GM21381 (cell line): ENCODE data around the gene MEIOSIN.
"Not testable (repeated sequence)": the region's sequence is repeated elsewhere in the genome, so short reads cannot be mapped to it uniquely, and the experiment has no call there.

Source experiments
- ATAC-seq: cut with Tn5 transposase; IDR thresholded peaks from one replicate; pipeline ENCODE4 v1.9.1; 2021; ENCODE audit warnings: mild to moderate bottlenecking, moderate library complexity; ENCODE audit not compliant: unreplicated experiment

The MEIOSIN gene

DNA sequence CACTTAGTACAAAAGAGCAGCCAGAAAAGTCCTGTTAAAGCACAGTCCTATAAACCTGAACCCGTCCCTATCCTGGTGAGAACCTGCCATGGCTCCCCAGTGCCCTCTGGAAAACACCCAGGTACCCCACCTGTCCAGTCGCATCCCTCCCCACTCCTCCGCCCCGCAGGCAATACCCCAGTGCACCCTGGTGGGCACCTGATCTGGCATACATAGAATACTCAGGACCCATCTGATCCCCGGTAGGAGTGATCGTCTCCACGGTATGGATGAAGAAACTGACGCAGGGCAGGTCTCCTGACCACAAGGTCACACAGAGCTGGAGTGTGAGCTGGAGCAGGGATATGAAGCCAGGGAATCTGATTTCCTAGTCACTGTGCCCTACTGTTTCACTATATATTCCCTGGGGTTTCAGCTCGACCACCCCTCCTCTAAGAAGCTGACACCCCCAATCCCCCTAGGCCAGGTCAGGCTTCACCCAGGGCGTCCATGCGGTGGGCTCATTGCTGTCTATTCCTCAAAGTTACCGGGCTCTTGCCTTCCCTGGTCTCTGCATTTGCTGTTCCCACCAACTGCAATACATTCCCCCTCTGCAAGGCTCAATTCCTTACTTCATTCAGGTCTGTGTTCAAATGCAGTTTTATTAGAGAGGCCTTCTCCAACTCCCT is 15.1 kb upstream of the MEIOSIN start:
- no peak for ATAC-seq

- not testable (repeated sequence) for ATAC-seq
Measured at GRCh38 chr19:45720065-45720464, 13.2 kb upstream of the MEIOSIN start.

GRCh38 chr19:45728683-45729082 is 4.6 kb upstream of the MEIOSIN start:
- ATAC-seq = not testable (repeated sequence)

GRCh38 chr19:45729800-45730290 is 3.4 kb upstream of the MEIOSIN start:
- no peak for ATAC-seq

DNA sequence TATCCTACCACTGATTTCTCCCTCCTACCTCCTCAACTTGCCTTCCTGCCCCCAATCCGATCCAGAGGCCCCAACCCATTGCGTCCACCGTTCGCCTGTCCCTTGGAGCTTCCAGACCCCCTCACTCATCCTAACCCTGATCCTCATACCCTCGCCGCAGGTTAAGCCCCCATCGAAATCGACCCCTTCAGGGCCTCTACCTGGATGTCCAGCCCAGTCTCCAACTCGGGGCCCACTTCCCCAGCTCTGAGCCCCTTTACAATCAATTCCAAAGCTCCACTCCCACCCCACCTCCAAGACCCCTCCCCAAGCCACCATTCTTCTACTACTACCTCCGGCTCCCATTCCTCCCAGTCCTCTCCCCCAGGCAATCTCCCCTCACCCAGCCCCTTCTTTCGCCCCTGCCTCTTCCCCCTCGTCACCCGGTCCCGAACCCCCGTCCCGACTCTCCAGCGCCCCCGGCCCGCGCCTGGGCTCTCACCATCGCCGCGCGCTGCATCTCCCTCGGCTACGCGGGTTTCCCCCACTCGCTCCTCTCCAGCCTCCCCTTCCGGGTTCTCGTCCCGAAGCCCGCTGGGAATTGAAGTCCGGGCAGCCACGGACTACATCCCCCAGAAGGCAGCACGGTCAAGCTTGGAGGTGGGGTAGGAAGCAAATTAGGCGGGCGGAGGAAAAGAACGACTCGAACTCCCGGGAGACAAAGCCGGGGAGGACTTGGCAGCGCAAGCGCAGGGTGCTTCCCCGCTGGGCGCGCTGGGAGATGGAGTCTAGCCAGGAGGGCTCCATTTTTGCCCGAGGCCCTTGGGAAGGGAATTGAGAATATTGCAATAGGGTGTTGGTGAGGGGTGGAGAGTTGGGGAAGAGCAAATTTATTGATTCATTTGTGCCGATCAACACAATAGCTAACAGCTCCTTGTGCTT is 2.6 kb upstream of the MEIOSIN start, which contains the start of gene FBXO46:
Gene FBXO46 (minus strand): TSS at position 529 of the 921 bp plus-strand sequence. CDS start 17,401 bp downstream, outside the sequence.
- peak; percentile 91 for ATAC-seq

DNA sequence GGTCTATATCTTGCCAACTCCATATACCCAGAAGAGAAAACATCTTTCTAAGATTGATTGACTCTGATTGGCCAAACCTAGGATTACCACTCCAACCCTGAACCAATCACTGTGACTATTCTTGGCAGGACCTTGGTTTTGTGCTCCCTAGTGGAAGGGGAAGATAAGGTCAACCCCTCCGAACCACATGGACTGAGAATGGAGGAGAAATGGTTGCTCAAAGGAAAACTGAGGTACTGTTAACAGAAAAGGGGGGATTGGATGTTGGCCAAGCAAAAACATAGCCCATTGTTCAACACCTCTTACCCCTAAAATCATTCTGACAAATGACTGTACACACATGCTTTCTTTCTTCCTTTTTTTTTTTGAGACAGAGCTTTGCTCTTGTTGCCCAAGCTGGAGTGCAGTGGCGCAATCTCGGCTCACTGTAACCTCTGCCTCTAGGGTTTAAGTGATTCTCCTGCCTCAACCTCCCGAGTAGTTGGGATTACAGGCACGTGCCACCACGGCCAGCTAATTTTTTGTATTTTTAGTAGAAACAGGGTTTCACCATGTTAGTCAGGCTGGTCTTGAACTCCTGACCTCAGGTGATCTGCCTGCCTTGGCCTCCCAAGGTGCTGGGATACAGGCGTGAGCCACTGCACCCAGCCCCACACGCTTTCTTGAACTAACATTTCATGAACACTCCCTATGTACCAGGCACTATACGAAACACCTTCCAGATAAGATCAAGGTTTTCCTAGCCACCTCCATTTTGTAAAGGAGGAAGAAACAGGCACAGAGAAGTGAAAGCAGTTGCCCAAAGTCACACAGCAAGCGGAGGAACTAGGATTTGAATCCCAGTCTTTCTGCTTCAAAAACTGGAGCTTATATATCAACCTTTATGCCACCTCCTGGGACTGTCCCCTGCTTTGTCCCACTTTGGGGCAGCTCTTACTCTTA is 6.5 kb downstream of the MEIOSIN start:
- ATAC-seq = no peak

DNA sequence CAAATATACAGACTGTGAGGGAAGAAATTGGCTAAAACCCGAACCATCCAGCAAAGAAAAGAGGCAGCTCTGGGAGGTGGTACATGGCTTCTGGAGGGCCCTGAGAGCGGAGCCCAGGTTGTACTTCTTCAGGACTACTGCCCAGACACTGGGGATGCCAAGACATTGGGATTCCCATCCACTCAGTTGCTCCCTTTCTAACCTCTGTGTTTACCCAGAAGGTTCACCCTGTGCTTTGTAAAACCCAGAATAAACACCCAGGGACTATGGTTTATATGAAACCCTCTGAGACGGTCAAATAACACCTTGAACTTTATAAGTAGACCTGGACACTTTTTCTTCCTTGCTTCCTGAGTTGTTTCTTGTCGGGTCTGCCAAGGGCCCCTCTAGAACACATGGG is 9.7 kb downstream of the MEIOSIN start:
- ATAC-seq = no peak

DNA sequence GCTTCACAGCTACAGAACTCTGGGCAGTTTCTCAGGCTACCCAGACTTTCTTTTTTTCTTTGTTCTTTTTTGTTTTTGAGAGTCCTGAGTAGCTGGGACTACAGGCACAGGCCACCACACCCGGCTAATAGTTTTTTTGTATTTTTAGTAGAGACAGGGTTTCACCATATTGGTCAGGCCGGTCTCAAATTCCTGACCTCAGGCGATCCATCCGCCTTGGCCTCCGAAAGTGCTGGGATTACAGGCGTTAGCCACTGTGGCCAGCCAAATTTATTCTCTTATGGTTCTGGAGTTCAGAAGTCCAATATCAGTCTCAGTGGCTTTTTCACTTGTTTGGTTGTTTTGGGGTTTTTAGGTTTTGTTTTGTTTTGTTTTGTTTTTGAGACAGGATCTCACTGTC is 12.4 kb downstream of the MEIOSIN start:
- no peak for ATAC-seq

DNA sequence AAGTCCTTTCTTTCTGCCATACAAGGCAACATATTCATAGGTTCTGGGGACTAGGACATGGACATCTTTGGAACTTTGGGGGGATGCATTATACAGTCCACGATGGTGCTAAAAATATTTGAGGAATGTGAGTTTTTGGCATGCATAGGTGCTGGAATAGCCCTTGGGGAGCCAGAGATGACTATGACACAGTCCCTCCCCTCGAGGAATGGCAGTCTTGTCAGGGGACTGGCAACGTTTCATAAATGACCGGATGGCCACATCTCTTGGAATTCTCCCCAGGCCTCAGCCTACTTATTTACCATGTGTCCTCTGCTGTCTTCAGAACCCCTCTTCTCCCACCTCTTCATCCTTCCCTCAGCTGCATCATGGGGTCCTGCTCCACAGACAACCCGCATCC is 13.6 kb downstream of the MEIOSIN start:
- no peak for ATAC-seq

DNA sequence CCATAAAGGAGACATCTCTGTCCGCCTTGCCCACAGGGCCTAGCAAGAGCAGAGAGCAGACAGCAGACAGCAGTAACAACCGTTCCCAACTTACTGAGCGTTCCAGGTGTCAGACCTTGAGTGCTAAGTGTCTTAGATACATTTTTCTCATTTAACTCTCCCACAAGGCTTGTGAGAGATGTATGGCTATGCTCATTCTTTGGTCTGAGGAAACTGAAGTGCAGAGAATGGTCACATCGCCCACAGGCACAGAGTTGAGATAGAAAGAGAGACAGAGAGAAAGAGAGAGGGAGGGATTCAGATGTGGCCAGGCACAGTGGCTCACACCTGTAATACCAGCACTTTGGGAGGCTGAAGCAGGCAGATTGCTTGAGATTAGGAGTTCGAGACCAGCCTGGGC is 14.3 kb downstream of the MEIOSIN start:
- ATAC-seq = no peak

GRCh38 chr19:45751483-45751882 is 18.2 kb downstream of the MEIOSIN start:
- ATAC-seq = not testable (repeated sequence)

DNA sequence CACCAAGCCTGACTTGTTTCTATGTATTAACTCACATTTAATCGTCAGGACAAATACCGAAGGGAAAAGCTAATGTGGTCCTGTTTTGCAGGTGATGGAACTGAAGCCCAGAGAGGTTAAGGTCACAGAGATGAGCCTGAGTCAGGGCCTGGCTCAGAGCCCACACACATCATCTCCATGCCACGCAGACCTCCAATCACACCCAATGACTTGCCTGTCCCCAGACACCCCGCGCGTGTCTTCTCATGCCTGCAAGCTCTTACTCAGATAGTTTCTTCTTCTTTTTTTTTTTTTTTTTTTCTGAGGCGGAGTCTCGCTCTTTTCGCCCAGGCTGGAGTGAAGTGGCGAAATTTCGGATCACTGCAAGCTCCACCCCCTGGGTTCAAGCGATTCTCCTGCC is 19.4 kb downstream of the MEIOSIN start:
- no peak for ATAC-seq

DNA sequence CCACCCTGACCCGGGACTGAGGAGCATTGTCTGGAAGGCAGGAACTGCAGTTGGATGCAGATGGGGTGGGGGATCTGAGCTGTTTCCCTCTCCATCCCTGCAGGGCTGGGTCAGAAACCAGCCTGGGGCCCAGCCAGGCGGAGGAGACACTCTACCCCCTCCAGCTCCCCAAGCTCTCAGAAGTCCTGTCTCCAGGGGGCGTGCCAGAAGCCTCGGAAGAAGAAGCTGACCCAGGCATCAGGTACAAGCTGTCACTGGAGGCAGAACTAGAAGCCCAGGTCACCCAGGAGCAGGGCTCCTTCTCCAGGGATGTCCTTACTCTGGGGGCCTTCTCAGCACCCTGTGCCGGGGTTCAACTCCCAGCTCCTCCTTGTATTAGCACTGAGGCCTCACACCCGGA is 20.3 kb downstream of the MEIOSIN start:
- no peak for ATAC-seq

DNA sequence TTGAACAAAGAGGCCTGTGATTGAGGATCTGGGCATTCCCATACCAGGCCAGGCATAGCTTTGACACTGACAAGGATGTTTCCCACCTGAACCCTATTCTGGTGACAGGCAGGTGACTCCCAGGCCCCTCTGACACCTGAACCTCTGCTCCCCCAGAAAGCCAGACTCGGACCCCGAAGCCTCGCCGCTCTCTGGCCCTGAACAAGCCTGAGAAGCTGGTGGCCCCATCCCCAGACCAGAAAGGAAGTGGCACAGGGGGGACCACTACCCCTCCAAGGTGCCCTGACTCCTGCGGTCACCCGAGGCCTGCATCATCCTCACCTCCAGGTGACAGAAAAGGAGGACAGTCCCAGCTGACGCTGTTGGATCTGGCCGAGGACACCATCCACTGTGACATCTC is 21.1 kb downstream of the MEIOSIN start:
- no peak for ATAC-seq

- no peak for ATAC-seq
Measured at GRCh38 chr19:45757695-45758094, 24.5 kb downstream of the MEIOSIN start.

- no peak for ATAC-seq
Measured at GRCh38 chr19:45758921-45759320, 25.7 kb downstream of the MEIOSIN start.

DNA sequence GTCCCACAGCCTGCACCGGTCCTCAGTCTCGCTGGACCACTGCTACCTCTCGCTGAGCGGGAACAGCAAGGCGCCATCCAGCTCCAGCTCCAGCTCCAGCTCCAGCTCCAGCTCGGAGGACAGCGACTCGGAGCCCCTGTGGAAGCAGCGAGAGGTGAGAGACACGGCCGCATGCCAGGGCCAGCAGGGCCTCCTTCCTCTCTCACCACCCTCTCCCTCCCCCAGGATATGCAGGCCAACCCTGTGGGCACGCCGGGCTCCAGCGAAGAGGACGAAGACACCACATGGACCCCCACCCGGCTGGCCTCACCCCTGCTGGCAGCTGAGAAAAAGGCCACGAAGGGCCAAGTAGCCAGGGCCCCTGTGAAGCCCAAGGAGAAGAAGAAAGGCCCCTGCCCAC is 28.5 kb downstream of the MEIOSIN start:
- ATAC-seq = no peak

GRCh38 chr19:45762870-45763631 is 29.8 kb downstream of the MEIOSIN start:
- ATAC-seq = no peak

DNA sequence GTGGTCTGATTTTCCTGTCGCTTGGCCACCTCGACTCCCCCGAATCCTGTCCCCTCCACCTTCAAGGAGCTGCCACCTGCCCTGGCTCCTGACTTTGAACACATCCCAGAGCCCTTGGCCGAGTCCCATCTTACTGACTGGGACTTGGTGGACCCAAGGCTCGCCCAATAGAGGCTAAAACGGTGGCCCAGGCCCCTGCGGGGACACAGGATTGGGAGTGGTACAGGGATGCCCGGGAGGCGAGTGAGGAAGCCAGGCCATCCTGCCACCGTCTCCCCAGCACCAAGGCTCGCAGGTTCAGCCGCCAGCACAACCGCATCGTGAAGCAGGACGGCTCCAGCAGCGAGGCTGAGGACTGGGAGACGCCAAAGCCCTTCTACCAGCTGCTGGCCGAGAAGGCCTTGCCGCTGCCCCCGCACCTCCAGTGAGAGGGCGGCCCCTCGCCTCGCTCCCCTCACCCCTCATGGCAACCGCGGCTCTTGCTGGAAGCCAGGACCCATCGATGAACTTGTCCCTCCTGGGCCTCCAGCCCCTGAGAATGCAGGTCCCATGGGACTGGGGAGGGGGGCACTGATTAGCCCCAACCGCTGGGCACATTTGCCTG is 30.6 kb downstream of the MEIOSIN start:
- no peak for ATAC-seq

GRCh38 chr19:45764475-45764874 is 31.2 kb downstream of the MEIOSIN start:
- ATAC-seq = no peak
